HepG2 (cell line): ENCODE results near the gene PPY. TPM values are rescaled to one million over a fixed set of nuclear protein-coding genes. Genes with fewer than 3 reads are reported as not detected.

Experiments used
- ATF7 ChIP-seq, 2 experiments: fragments of 450-650 bp in 1 of 2; sonication (generic) in 1 of 2; formaldehyde crosslinking in 1 of 2; IDR thresholded peaks; 2 replicates each; pipeline versions ENCODE4 v1.4.0 to v1.6.1; 2016 to 2020; ENCODE audit warnings: antibody characterized with exemption in 1 of 2, mild to moderate bottlenecking in 1 of 2, missing genetic modification reagents in 1 of 2
- BORCS8-MEF2B ChIP-seq: sonication (generic); formaldehyde crosslinking; IDR thresholded peaks from 2 replicates; pipeline ENCODE4 v1.8.0; 2022; ENCODE audit warnings: mild to moderate bottlenecking, missing genetic modification reagents
- CREB1 ChIP-seq, 2 experiments: fragments of 450-650 bp in 1 of 2; IDR thresholded peaks; 2 replicates each; pipeline ENCODE4 v1.6.1; 2016 to 2017; ENCODE audit warnings: control low read depth in 1 of 2, mild to moderate bottlenecking in 1 of 2, missing compliant biosample characterization in 1 of 2, missing genetic modification characterization in 1 of 2
- DMTF1 ChIP-seq: sonication (generic); formaldehyde crosslinking; IDR thresholded peaks from 2 replicates; pipeline ENCODE4 v1.4.0; 2020; ENCODE audit warnings: mild to moderate bottlenecking, missing genetic modification reagents
- DR1 ChIP-seq: sonication (generic); formaldehyde crosslinking; IDR thresholded peaks from 2 replicates; pipeline ENCODE4 v1.8.0; 2021; ENCODE audit warnings: mild to moderate bottlenecking, missing genetic modification reagents, inconsistent platforms
- ERF ChIP-seq: IDR thresholded peaks from 2 replicates; pipeline ENCODE4 v1.6.1; 2018; ENCODE audit warnings: missing biosample characterization, missing genetic modification reagents
- ETV5 ChIP-seq: IDR thresholded peaks from 2 replicates; pipeline ENCODE4 v1.6.1; 2018; ENCODE audit warnings: missing biosample characterization, missing genetic modification reagents, inconsistent platforms, borderline replicate concordance
- GABPA ChIP-seq, 2 experiments: IDR thresholded peaks; 2 replicates each; pipeline ENCODE4 v1.6.1; 2011 to 2016; ENCODE audit warnings: low read depth in 2 of 2, low read length in 1 of 2, missing biosample characterization in 1 of 2, missing genetic modification characterization in 1 of 2
- JDP2 ChIP-seq: sonication (generic); formaldehyde crosslinking; IDR thresholded peaks from 2 replicates; pipeline ENCODE4 v1.8.1; 2022; ENCODE audit warnings: missing genetic modification reagents, borderline replicate concordance
- KLF6 ChIP-seq: IDR thresholded peaks from 2 replicates; pipeline ENCODE4 v1.8.0; 2016; ENCODE audit warnings: missing biosample characterization, missing genetic modification reagents
- REL ChIP-seq: sonication (generic); formaldehyde crosslinking; conservative IDR thresholded peaks from 2 replicates; pipeline ENCODE4 v1.8.0; 2022; ENCODE audit warnings: mild to moderate bottlenecking, missing genetic modification reagents, moderate library complexity
- REPIN1 ChIP-seq: sonication (generic); formaldehyde crosslinking; IDR thresholded peaks from 2 replicates; pipeline ENCODE4 v1.8.0; 2022; ENCODE audit warnings: missing genetic modification reagents, low read depth, mild to moderate bottlenecking, borderline replicate concordance
- RFX3 ChIP-seq: IDR thresholded peaks from 2 replicates; pipeline ENCODE4 v1.6.1; 2016; ENCODE audit warnings: missing biosample characterization, missing genetic modification reagents
- SMYD3 ChIP-seq: sonication (generic); formaldehyde crosslinking; IDR thresholded peaks from 2 replicates; pipeline ENCODE4 v1.8.1; 2023; ENCODE audit warnings: mild to moderate bottlenecking, missing genetic modification reagents
- SOX13 ChIP-seq, 3 experiments: fragments of 450-650 bp in 1 of 3; sonication (generic) in 1 of 3; formaldehyde crosslinking in 1 of 3; IDR thresholded peaks in 2 of 3; conservative IDR thresholded peaks in 1 of 3; 2 replicates each; pipeline versions ENCODE4 v1.5.0 to v1.6.1; 2016 to 2020; ENCODE audit warnings: antibody characterized with exemption in 1 of 3, mild to moderate bottlenecking in 1 of 3, missing compliant biosample characterization in 1 of 3, missing genetic modification reagents in 1 of 3, moderate library complexity in 1 of 3
- SRSF9 ChIP-seq: fragments of 200-400 bp; formaldehyde crosslinking; IDR thresholded peaks from 2 replicates; pipeline ENCODE4 v1.6.1; 2018; ENCODE audit warnings: borderline replicate concordance, mild to moderate bottlenecking, low read depth, low read length; ENCODE audit not compliant: insufficient read depth, poor library complexity, severe bottlenecking
- TEAD2 ChIP-seq: sonication (generic); formaldehyde crosslinking; IDR thresholded peaks from 2 replicates; pipeline ENCODE4 v1.9.0; 2021; ENCODE audit warnings: missing genetic modification reagents
- ZFP82 ChIP-seq: sonication (generic); formaldehyde crosslinking; IDR thresholded peaks from 2 replicates; pipeline ENCODE4 v1.5.1; 2020; ENCODE audit warnings: mild to moderate bottlenecking, missing genetic modification reagents, borderline replicate concordance
- ZFYVE20 ChIP-seq: sonication (generic); formaldehyde crosslinking; IDR thresholded peaks from 2 replicates; pipeline ENCODE4 v1.8.0; 2023; ENCODE audit warnings: low read depth, mild to moderate bottlenecking, moderate library complexity, missing genetic modification reagents, borderline replicate concordance
- ZNF18 ChIP-seq: sonication (generic); formaldehyde crosslinking; IDR thresholded peaks from 2 replicates; pipeline ENCODE4 v1.8.0; 2022; ENCODE audit warnings: mild to moderate bottlenecking, missing genetic modification reagents; ENCODE audit not compliant: insufficient replicate concordance
- ZNF354B ChIP-seq: sonication (generic); formaldehyde crosslinking; IDR thresholded peaks from 2 replicates; pipeline ENCODE4 v1.8.0; 2022; ENCODE audit warnings: mild to moderate bottlenecking, missing genetic modification reagents
- ZNF577 ChIP-seq: sonication (generic); formaldehyde crosslinking; IDR thresholded peaks from 2 replicates; pipeline ENCODE4 v1.4.0; 2020; ENCODE audit warnings: mild to moderate bottlenecking, low read depth, missing genetic modification reagents, borderline replicate concordance
- ZNF629 ChIP-seq: sonication (generic); formaldehyde crosslinking; conservative IDR thresholded peaks from 2 replicates; pipeline ENCODE4 v1.5.0; 2020; ENCODE audit warnings: missing genetic modification reagents
- polyA plus RNA-seq, 8 experiments: library from polyadenylated mRNA; depleted of rRNA in 3 of 8; stranded (reverse) in 7 of 8; unstranded in 1 of 8; fragments of >200 nt; fragmentation: Illumina TruSeq in 4 of 8; extraction: Trizol in 4 of 8; gene quantifications; 2 replicates each; pipeline versions ENCODE4 v1.2.1 to v1.2.3, GENCODE V29; 2011 to 2016; ENCODE audit warnings: low read depth in 4 of 8, missing spikeins in 1 of 8, mixed read lengths in 1 of 8; ENCODE audit not compliant: insufficient read depth in 1 of 8
- total RNA-seq, 5 experiments: library from RNA; depleted of rRNA; stranded (reverse); fragments of >200 nt; fragmentation: Illumina TruSeq; extraction: Trizol; gene quantifications; 2 replicates each; pipeline ENCODE4 v1.2.3, GENCODE V29; 2016; ENCODE audit warnings: low read depth in 1 of 5

The PPY gene
- total and polyA plus RNA-seq, 2 of the 13 experiments (the other 11 are each of a cell fraction or from before 2014, with no cell fraction given) = not detected

GRCh38 chr17:43983515-43984411 lies 41.5 kb upstream of the PPY start (continued):
- TF ChIP-seq ZNF18 (CRISPR knock-in tag) (peak; percentile 95), ATF7 (IDR thresholded peaks at IDR 0.05) (no peak), ATF7 (CRISPR knock-in tag; IDR thresholded peaks at IDR 0.05) (peak; percentile 68; the same call in 1 of the 2 replicates), SMYD3 (CRISPR knock-in tag) (0 out of 2 replicates have a peak, but pooled peaks have one; percentile 56), ZNF354B (no peak), TEAD2 (CRISPR knock-in tag) (no peak; the same call in 1 of the 2 replicates), REL (CRISPR knock-in tag) (no peak), REPIN1 (CRISPR knock-in tag) (peak; percentile 81), ETV5 (CRISPR knock-in tag) (peak; percentile 99), ZFP82 (CRISPR knock-in tag) (peak; percentile 89), RFX3 (no peak), SOX13 (IDR thresholded peaks at IDR 0.05) (peak; percentile 65; the same call in 1 of the 2 replicates), SOX13 (CRISPR knock-in tag; conservative IDR thresholded peaks at IDR 0.05 in 1 of 2, IDR thresholded peaks at IDR 0.05 in 1 of 2) (peak in 1 of 2 experiments; percentile 83; a peak in 2 of 4 replicates), ZNF629 (CRISPR knock-in tag) (peak; percentile 74), JDP2 (CRISPR knock-in tag) (no peak; the same call in 1 of the 2 replicates), KLF6 (CRISPR knock-in tag) (no peak), CREB1 (IDR thresholded peaks at IDR 0.05) (peak; percentile 80), CREB1 (CRISPR knock-in tag; IDR thresholded peaks at IDR 0.05) (peak; percentile 80), ZNF577 (CRISPR knock-in tag) (no peak), DR1 (CRISPR knock-in tag) (0 out of 2 replicates have a peak, but pooled peaks have one; percentile 34), BORCS8-MEF2B (CRISPR knock-in tag) (peak; percentile 89; the same call in 1 of the 2 replicates), ERF (CRISPR knock-in tag) (peak; percentile 94), SRSF9 (no peak), DMTF1 (CRISPR knock-in tag) (0 out of 2 replicates have a peak, but pooled peaks have one; percentile 34), ZFYVE20 (no peak), GABPA (IDR thresholded peaks at IDR 0.05; ENCODE audit: low read depth, low read length) (peak; percentile 23; the same call in 1 of the 2 replicates), GABPA (CRISPR knock-in tag; IDR thresholded peaks at IDR 0.05; ENCODE audit: low read depth) (peak; percentile 42)
